Stimulated activated CD8-positive, alpha-beta memory T cell treated with anti-CD3 and anti-CD28 coated beads, Interleukin-15, amount 100 ng/mL, for 4 hours (primary cell): ENCODE measurements around the gene ZFAND2B.

Source experiments
- DNase-seq, 2 donors: peaks; one replicate each; pipeline ENCODE4 v3.0.0-alpha.2; 2020; ENCODE audit warnings: low read depth in 2 of 2

The ZFAND2B gene

GRCh38 chr2:219204425-219205164, 2.0 kb upstream of the ZFAND2B start:
- DNase-seq: no peak

GRCh38 chr2:219205165-219205538, 1.4 kb upstream of the ZFAND2B start:
- DNase-seq: no peak

GRCh38 chr2:219205981-219206327, 628 bp upstream of the ZFAND2B start:
- DNase-seq: no peak

- no peak for DNase-seq
These were observed 727 bp downstream of the ZFAND2B start for GRCh38 chr2:219207134-219207883.

GRCh38 chr2:219207884-219208740, 1.5 kb downstream of the ZFAND2B start:
- no peak for DNase-seq

GRCh38 chr2:219209236-219210195, 2.9 kb downstream of the ZFAND2B start:
- DNase-seq: no peak

- DNase-seq: no peak
These were observed 3.8 kb downstream of the ZFAND2B start for GRCh38 chr2:219210196-219210885.

- no peak for DNase-seq
These were observed 4.3 kb downstream of the ZFAND2B start for GRCh38 chr2:219210886-219211362.

DNA sequence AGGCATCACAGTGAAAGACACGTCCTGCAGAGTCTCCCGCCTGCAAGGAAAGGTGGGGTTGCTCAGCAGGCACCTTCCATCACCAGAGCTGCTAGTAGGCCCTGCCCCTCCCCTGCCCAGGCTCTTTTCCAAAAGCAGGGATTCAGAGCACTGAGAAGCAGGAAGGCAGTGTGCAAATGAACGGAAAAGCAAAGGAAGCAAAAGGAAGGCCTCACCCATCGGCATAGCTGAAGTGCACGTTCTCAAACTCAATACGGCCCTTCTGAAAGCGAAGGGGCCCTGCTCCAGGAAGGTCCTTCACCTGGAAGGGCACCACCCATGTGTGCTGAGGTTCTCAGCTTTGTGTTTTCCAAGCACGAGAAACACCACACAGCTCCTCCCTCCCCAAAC, 6.4 kb downstream of the ZFAND2B start:
- DNase-seq: no peak

DNA sequence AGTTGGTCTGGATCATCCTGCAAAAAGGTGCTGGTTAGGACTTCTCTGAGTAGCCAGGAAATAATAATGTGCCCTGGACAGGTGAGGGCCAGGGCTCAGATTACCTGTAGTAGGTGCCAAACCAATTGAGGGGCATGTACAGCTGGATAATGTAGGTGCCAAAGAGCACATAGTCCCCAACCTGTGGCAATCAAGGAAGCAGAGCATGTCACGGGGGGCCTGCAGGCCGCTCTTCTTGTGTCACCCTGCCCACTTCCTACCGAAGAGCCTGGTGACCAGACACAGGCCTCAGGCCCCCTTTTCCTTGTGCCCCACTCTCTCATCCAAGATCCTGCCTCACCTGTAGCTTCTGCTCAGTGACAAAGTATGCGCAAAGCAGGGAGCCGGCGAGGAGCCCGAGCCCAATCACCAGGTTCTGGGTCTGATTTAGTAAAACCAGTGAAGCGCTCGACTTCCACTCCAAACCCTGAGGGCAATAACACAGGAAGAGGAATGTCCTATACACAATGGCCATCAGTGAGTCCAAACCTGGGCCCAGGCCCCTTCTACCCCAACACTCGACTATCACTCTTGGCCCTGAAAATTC, 7.0 kb downstream of the ZFAND2B start:
- no peak for DNase-seq

DNA sequence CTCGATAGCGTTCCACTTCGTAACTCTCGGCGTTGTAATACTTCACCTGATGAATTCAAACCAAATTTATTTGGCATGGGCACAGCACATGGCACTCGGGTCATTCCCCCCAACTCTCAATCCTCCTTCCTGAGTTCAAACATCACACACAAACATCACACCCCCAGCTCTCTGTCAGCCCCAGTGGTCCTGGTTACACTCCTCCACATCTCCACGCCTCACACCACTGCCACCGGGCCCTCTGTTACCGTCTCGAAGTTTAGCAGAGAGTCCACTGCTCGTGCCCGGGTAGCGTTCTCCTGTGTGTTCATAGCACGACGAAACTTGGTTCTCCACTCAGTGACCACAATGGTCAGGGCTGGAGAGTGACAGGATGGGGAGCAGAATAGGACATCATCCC, 7.6 kb downstream of the ZFAND2B start:
- no peak for DNase-seq

DNA sequence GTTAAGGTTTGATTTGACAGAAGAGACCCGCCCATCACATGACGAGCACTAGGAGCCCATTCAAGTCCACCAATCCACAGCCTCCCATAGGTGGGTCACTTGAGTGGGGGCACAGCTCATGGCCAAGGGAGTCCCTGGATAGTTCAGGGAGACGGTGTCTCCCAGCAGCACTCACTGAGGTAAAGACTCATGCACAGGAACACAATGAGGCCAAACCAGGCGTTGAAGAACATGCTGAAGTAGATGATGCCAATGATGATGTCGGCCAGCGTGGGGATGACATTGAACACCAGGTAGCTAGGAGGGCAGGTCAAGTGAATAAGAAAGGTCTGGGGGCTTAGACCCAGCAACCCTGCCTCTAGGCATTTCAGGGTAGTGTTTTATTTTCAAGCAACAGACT, 8.2 kb downstream of the ZFAND2B start:
- no peak for DNase-seq

DNA sequence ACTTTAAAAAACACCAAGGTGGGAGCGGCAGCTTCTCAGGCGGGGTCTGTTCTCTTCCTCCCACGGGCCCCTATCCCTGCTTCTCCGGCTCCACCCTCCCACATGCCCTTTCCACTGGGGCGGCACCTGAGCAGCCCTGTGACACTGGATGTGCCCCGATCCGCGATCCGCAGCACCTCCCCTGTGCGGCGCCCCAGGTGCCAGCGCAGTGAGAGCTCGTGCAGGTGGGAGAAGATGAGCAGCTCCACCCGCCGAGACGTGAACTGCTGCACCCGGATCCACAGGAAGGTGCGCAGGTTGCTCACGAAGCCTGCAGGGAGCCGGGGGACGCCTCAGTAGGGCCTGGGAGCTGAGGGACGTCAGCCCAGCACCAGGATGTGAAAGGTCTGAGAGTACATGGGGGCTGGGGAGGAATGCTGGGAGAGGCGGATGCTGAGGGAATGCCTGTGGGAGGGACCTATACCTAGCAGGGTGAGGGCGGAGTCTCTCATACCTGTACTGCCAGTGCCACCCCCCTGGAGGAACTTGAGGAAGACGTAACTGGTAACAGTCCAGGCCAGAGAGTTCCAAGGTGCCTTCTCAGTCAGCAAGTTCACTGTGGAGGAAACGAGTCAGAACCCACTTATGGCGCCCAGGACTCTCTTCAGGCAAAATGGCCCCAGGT, 9.4 kb downstream of the ZFAND2B start:
- DNase-seq: no peak

GRCh38 chr2:219216535-219216915, 9.9 kb downstream of the ZFAND2B start:
- DNase-seq: no peak

GRCh38 chr2:219218217-219218731, 11.7 kb downstream of the ZFAND2B start:
- DNase-seq: no peak

- peak; percentile 73 to 82 for DNase-seq
These were observed 12.4 kb downstream of the ZFAND2B start, which contains the start of gene ABCB6 for GRCh38 chr2:219218732-219219701. TSS of gene ABCB6 (minus strand) at chr2:219218958. CDS start at chr2:219218673, 285 bp downstream.

GRCh38 chr2:219219784-219220532, 13.4 kb downstream of the ZFAND2B start:
- DNase-seq: no peak
